Measurements from ENCODE around the gene CD82.

CD82 gene

GRCh38 chr11:44605068-44605708 lies 39.7 kb downstream of the CD82 start:
- DNase-seq (ENCODE audit: low read depth) = no peak
- no peak for TF ChIP-seq CTCF (conservative IDR thresholded peaks at IDR 0.05; ENCODE audit: control insufficient read depth, insufficient read depth, low read depth, low read length)
- no peak overlapping the region for H3K4me3 ChIP-seq (ENCODE audit: control insufficient read depth, low read depth, low read length)

- DNase-seq (ENCODE audit: low read depth) = no peak
- H3K4me3 ChIP-seq (ENCODE audit: control insufficient read depth, low read depth, low read length) = no peak overlapping the region
- no peak for TF ChIP-seq CTCF (conservative IDR thresholded peaks at IDR 0.05; ENCODE audit: control insufficient read depth, insufficient read depth, low read depth, low read length)
These were observed 40.5 kb downstream of the CD82 start for GRCh38 chr11:44605965-44606364.

GRCh38 chr11:44606472-44606871 lies 41.0 kb downstream of the CD82 start:
- TF ChIP-seq CTCF (conservative IDR thresholded peaks at IDR 0.05; ENCODE audit: control insufficient read depth, insufficient read depth, low read depth, low read length) = no peak
- no peak for DNase-seq (ENCODE audit: low read depth)
- H3K4me3 ChIP-seq (ENCODE audit: control insufficient read depth, low read depth, low read length) = no peak overlapping the region

- H3K4me3 ChIP-seq (ENCODE audit: control insufficient read depth, low read depth, low read length) = no peak overlapping the region
- TF ChIP-seq CTCF (conservative IDR thresholded peaks at IDR 0.05; ENCODE audit: control insufficient read depth, insufficient read depth, low read depth, low read length) = no peak
- DNase-seq (ENCODE audit: low read depth) = peak; percentile 54
These were observed 42.0 kb downstream of the CD82 start for GRCh38 chr11:44607319-44607962.

- no peak for TF ChIP-seq CTCF (conservative IDR thresholded peaks at IDR 0.05; ENCODE audit: control insufficient read depth, insufficient read depth, low read depth, low read length)
- no peak overlapping the region for H3K4me3 ChIP-seq (ENCODE audit: control insufficient read depth, low read depth, low read length)
- peak; percentile 44 for DNase-seq (ENCODE audit: low read depth)
These were observed 42.5 kb downstream of the CD82 start for GRCh38 chr11:44607987-44608386.

GRCh38 chr11:44608651-44608990 lies 43.2 kb downstream of the CD82 start:
- no peak for DNase-seq (ENCODE audit: low read depth)
- no peak overlapping the region for H3K4me3 ChIP-seq (ENCODE audit: control insufficient read depth, low read depth, low read length)
- no peak for TF ChIP-seq CTCF (conservative IDR thresholded peaks at IDR 0.05; ENCODE audit: control insufficient read depth, insufficient read depth, low read depth, low read length)

Data from fibroblast of mammary gland (primary cell).